Neuronal stem cell (in vitro differentiated cells): Measurements from ENCODE around the gene CYP11A1.

ENCODE experiments used
- DNase-seq: peaks from one replicate; pipeline ENCODE4 v3.0.0-alpha.2; 2013; ENCODE audit warnings: low spot score
- H2AFZ ChIP-seq: one replicate; pipeline ENCODE4 v1.6.1; 2013; ENCODE audit warnings: mild to moderate bottlenecking, low read length, inconsistent platforms
- H2AK5ac ChIP-seq: 2 replicates; pipeline ENCODE4 v1.6.1; 2013; ENCODE audit warnings: low read depth, mild to moderate bottlenecking, inconsistent platforms, low read length, moderate library complexity, mixed read lengths
- H2BK120ac ChIP-seq: 2 replicates; pipeline ENCODE4 v1.6.1; 2013; ENCODE audit warnings: low read depth, mild to moderate bottlenecking, inconsistent platforms, low read length, moderate library complexity, mixed read lengths
- H2BK12ac ChIP-seq: one replicate; pipeline ENCODE4 v1.6.1; 2013; ENCODE audit warnings: low read length, inconsistent platforms
- H2BK15ac ChIP-seq: 2 replicates; pipeline ENCODE4 v1.6.1; 2013; ENCODE audit warnings: mild to moderate bottlenecking, low read length, inconsistent platforms, mixed read lengths
- H2BK5ac ChIP-seq: one replicate; pipeline ENCODE4 v1.6.1; 2013; ENCODE audit warnings: inconsistent platforms, mild to moderate bottlenecking, low read length, moderate library complexity
- H3K14ac ChIP-seq: one replicate; pipeline ENCODE4 v1.6.1; 2013; ENCODE audit warnings: low read length, inconsistent platforms
- H3K18ac ChIP-seq: 2 replicates; pipeline ENCODE4 v1.6.1; 2013; ENCODE audit warnings: low read length, inconsistent platforms
- H3K23ac ChIP-seq: 2 replicates; pipeline ENCODE4 v1.6.1; 2013; ENCODE audit warnings: low read depth, mild to moderate bottlenecking, mixed read lengths, low read length, inconsistent platforms; ENCODE audit not compliant: poor library complexity
- H3K27ac ChIP-seq: replicated peaks from 3 replicates; pipeline ENCODE4 v1.5.1; 2013; ENCODE audit warnings: low read length, inconsistent platforms
- H3K27me3 ChIP-seq, 3 experiments: 2 replicates each; pipeline ENCODE4 v1.6.1; 2013; ENCODE audit warnings: low read length in 3 of 3, mild to moderate bottlenecking in 2 of 3, inconsistent platforms in 1 of 3, low read depth in 1 of 3, mixed read lengths in 1 of 3, moderate library complexity in 1 of 3; ENCODE audit not compliant: control insufficient read depth in 3 of 3, insufficient read depth in 3 of 3
- H3K36me3 ChIP-seq, 2 donors: replicated peaks in 1 of 2; 2 replicates each; pipeline ENCODE4 v1.6.1; 2013; ENCODE audit warnings: low read length in 2 of 2; ENCODE audit not compliant: control insufficient read depth in 2 of 2, insufficient read depth in 2 of 2
- H3K4ac ChIP-seq: 2 replicates; pipeline ENCODE4 v1.6.1; 2013; ENCODE audit warnings: inconsistent platforms, mild to moderate bottlenecking, low read length, moderate library complexity
- H3K4me1 ChIP-seq, 2 donors: 1 replicate in 1 of 2; 2 replicates in 1 of 2; pipeline ENCODE4 v1.6.1; 2013; ENCODE audit warnings: low read length in 2 of 2, low read depth in 1 of 2; ENCODE audit not compliant: control insufficient read depth in 2 of 2, insufficient read depth in 1 of 2
- H3K4me2 ChIP-seq: one replicate; pipeline ENCODE4 v1.6.1; 2013; ENCODE audit warnings: mild to moderate bottlenecking, low read length, inconsistent platforms; ENCODE audit not compliant: insufficient read depth, poor library complexity, severe bottlenecking
- H3K4me3 ChIP-seq, 2 donors: 2 replicates each; pipeline ENCODE4 v1.5.1; 2013; ENCODE audit warnings: low read length in 2 of 2, mild to moderate bottlenecking in 2 of 2, inconsistent platforms in 1 of 2, moderate library complexity in 1 of 2
- H3K79me1 ChIP-seq: one replicate; pipeline ENCODE4 v1.6.1; 2013; ENCODE audit warnings: low read depth, mild to moderate bottlenecking, inconsistent platforms, low read length, moderate library complexity
- H3K9ac ChIP-seq: one replicate; pipeline ENCODE4 v1.6.1; 2013; ENCODE audit warnings: mild to moderate bottlenecking, low read depth, low read length, inconsistent platforms; ENCODE audit not compliant: poor library complexity
- H3K9me3 ChIP-seq, 2 donors: replicated peaks in 1 of 2; 2 replicates each; pipeline versions ENCODE3 to v1.6.1; 2013; ENCODE audit warnings: low read length in 2 of 2, mild to moderate bottlenecking in 2 of 2, inconsistent platforms in 1 of 2, low read depth in 1 of 2, mixed read lengths in 1 of 2, moderate library complexity in 1 of 2; ENCODE audit not compliant: control insufficient read depth in 2 of 2, insufficient read depth in 1 of 2
- H4K8ac ChIP-seq: one replicate; pipeline ENCODE4 v1.6.1; 2013; ENCODE audit warnings: low read depth, mild to moderate bottlenecking, inconsistent platforms, low read length, moderate library complexity
- H4K91ac ChIP-seq: one replicate; pipeline ENCODE4 v1.6.1; 2013; ENCODE audit warnings: low read length, low read depth, mild to moderate bottlenecking, inconsistent platforms; ENCODE audit not compliant: poor library complexity
- WGBS, 2 donors: extraction: QIAGEN DNeasy Blood & Tissue Kit; methylation state at CpG; one replicate each; pipeline ENCODE4 v1.1.7; 2013; ENCODE audit warnings: missing lambda C conversion rate in 2 of 2, mixed read lengths in 1 of 2; ENCODE audit not compliant: insufficient read length in 2 of 2, insufficient replicate concordance in 1 of 2; ENCODE audit errors: extremely low coverage in 2 of 2; 5-methylcytosine and 5-hydroxymethylcytosine counted together

Gene CYP11A1

DNA sequence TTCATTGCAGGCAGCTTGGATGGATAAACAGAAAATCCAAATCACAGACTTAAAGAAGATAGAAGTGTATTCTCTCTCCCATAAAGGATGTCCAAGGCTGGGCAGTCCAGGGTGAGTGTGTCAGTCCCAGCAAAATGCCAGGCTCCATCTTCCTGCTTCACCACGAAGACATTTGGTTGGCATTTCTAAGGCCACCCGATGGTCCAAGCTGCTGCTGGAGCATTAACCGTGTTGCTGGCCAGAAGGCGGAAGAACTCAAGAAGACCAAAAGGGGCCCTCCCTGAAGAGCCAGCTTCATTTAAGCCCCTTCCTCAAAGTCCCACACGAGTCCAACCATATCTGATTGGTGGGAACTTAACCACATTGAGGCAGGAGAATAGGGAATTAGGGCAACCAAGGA lies 3.0 kb upstream of the CYP11A1 start:
- Histone ChIP-seq H2BK12ac (no peak overlapping the region), H2AK5ac (no peak overlapping the region), H3K79me1 (no peaks in the 10 kb centered on the region), H2BK15ac (no peak overlapping the region), H3K9me3 (no peaks in the 10 kb centered on the region), H3K4me2 (no peak overlapping the region), H3K4me3 (no peak overlapping the region), H3K27me3 (peaks cover 0 to 74% (median 18%) of the 10 kb centered on the region in 3 experiments), H3K4me1 (peaks cover 2 to 8% of the 10 kb centered on the region in 2 donors), H2AFZ (no peak overlapping the region), H4K8ac (no peak overlapping the region), H3K14ac (no peak overlapping the region), H3K9ac (no peak overlapping the region), H3K18ac (no peak overlapping the region), H3K4ac (no peak overlapping the region), H3K23ac (no peak overlapping the region), H3K27ac (no peak overlapping the region), H2BK5ac (no peak overlapping the region), H4K91ac (no peak overlapping the region), H3K36me3 (no peaks in the 10 kb centered on the region), H2BK120ac (no peak overlapping the region)
- no CpG with 5 or more reads among the region's 5 CpGs for WGBS, 2 donors
- no peak for DNase-seq

DNA sequence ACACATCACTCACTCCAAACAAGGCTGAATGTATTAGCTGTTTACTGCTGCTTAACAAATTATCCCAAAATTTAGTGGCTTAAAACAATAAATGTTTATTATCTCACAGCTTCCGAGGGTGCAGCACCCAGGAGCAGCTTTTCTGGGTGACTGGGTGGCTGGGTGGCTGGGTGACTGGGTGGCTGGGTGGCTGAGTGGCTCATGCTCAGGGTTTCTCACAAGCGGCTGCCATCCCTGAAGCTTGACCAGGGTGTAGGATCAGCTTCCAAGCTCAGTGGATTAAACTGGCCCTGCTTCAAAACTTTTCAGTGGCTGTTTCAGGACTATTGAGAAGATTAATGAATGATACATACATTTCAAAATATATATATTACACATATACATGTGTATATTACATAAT lies 2.3 kb upstream of the CYP11A1 start:
- Histone ChIP-seq H3K9ac (no peak overlapping the region), H3K23ac (no peak overlapping the region), H3K4me1 (peaks cover 2 to 12% of the 10 kb centered on the region in 2 donors), H2AFZ (no peak overlapping the region), H2BK5ac (no peak overlapping the region), H3K9me3 (no peaks in the 10 kb centered on the region), H2AK5ac (no peak overlapping the region), H3K4me2 (no peak overlapping the region), H3K27ac (no peak overlapping the region), H3K4me3 (no peak overlapping the region), H3K4ac (no peak overlapping the region), H3K14ac (no peak overlapping the region), H3K79me1 (no peaks in the 10 kb centered on the region), H2BK15ac (no peak overlapping the region), H4K8ac (no peak overlapping the region), H3K36me3 (no peaks in the 10 kb centered on the region), H2BK12ac (no peak overlapping the region), H3K18ac (no peak overlapping the region), H4K91ac (no peak overlapping the region), H3K27me3 (peaks cover 0 to 81% (median 20%) of the 10 kb centered on the region in 3 experiments), H2BK120ac (no peak overlapping the region)
- WGBS, 2 donors, result no CpG with 5 or more reads among the region's 2 CpGs
- DNase-seq, result no peak

DNA sequence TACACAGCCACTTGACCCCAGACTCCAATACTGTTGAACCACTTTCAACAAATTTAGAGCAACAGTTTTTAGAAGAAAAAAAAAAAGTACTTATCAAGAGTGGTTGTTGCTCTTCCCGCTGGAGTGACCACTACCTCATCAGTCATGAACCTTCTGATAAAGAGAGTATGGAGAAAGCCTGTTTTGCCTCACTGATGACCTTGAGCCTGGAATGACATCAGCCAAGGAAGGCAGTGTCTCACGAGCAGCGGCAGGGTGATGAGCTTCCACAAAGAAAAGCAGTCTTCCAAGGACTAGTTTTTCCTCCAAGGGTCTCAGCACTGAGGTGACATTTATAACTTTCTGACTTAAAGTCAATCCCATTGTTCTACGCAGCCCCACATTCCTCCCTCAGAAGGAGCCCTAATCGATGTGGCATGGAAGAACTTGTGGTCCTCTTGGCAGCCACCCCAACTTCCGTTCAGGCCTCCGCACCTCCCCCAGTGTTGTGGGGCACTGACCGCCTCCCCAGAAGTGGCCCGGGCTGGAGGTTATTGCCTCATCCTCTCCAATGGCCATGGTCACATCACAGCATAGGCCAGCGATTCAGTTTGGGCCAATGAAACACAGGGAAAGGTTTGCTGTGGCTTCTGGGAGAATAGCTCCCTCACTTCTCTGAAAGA lies 1.8 kb upstream of the CYP11A1 start:
- Histone ChIP-seq H2BK5ac (no peak overlapping the region), H3K79me1 (no peaks in the 10 kb centered on the region), H3K27ac (no peak overlapping the region), H3K4me1 (peaks cover 0 to 9% of the 10 kb centered on the region in 2 donors), H3K36me3 (no peaks in the 10 kb centered on the region), H3K18ac (no peak overlapping the region), H3K27me3 (peaks cover 0 to 86% (median 20%) of the 10 kb centered on the region in 3 experiments), H2AK5ac (no peak overlapping the region), H3K23ac (no peak overlapping the region), H3K4ac (no peak overlapping the region), H2BK15ac (no peak overlapping the region), H2AFZ (no peak overlapping the region), H2BK120ac (no peak overlapping the region), H2BK12ac (no peak overlapping the region), H3K9me3 (no peaks in the 10 kb centered on the region), H3K4me3 (peak overlapping the region in 1 of 2 donors; percentile 23), H3K9ac (no peak overlapping the region), H4K91ac (no peak overlapping the region), H4K8ac (no peak overlapping the region), H3K14ac (no peak overlapping the region), H3K4me2 (no peak overlapping the region)
- no peak for DNase-seq
- no CpG with 5 or more reads among the region's 10 CpGs for WGBS, 2 donors

DNA sequence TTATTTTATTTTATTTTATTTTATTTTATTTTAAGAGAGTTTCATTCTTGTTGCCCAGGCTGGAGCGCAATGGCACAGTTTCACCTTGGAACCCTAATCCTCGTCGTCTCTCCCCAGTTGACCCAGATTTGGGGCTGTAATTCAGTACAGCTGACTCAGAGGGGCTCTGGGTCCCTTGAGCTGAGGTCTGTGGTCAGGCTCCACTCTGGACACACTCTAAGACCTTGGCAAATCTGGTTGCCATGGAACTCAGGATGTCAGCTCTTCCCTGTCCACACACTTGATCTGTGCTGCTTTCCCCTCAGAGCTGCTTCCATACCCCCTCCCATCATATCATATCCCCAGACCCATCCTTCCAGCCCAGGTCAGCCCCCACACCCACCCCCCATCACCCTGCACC lies 675 bp upstream of the CYP11A1 start:
- Histone ChIP-seq H3K4me3 (no peak overlapping the region), H3K23ac (no peak overlapping the region), H4K8ac (no peak overlapping the region), H2BK120ac (no peak overlapping the region), H2BK5ac (peak overlapping the region; percentile 27), H3K4ac (no peak overlapping the region), H2AK5ac (no peak overlapping the region), H2BK12ac (no peak overlapping the region), H2BK15ac (no peak overlapping the region), H3K9me3 (no peaks in the 10 kb centered on the region), H3K14ac (no peak overlapping the region), H3K79me1 (no peaks in the 10 kb centered on the region), H3K27me3 (peaks cover 0 to 93% (median 20%) of the 10 kb centered on the region in 3 experiments), H3K18ac (no peak overlapping the region), H4K91ac (no peak overlapping the region), H3K4me1 (peaks cover 0 to 7% of the 10 kb centered on the region in 2 donors), H3K36me3 (no peaks in the 10 kb centered on the region), H3K27ac (no peak overlapping the region), H3K4me2 (no peak overlapping the region), H3K9ac (no peak overlapping the region), H2AFZ (no peak overlapping the region)
- WGBS, 2 donors, result no CpG with 5 or more reads among the region's 3 CpGs
- no peak for DNase-seq
